Pulmonary artery endothelial cell (primary cell): ENCODE data around the gene KCNC1. TPM values are rescaled to one million over a fixed set of nuclear protein-coding genes. Genes with fewer than 3 reads are reported as not detected.

ENCODE experiments used
- DNase-seq: peaks from one replicate; pipeline ENCODE4 v3.0.0-alpha.2; 2011; ENCODE audit warnings: low read depth, low spot score
- total RNA-seq: library from RNA; depleted of rRNA; stranded (reverse); fragments of >200 nt; gene quantifications from 2 replicates; pipeline ENCODE4 v1.2.3, GENCODE V29; 2014

KCNC1 gene
- not detected in 2 replicates for total RNA-seq

DNA sequence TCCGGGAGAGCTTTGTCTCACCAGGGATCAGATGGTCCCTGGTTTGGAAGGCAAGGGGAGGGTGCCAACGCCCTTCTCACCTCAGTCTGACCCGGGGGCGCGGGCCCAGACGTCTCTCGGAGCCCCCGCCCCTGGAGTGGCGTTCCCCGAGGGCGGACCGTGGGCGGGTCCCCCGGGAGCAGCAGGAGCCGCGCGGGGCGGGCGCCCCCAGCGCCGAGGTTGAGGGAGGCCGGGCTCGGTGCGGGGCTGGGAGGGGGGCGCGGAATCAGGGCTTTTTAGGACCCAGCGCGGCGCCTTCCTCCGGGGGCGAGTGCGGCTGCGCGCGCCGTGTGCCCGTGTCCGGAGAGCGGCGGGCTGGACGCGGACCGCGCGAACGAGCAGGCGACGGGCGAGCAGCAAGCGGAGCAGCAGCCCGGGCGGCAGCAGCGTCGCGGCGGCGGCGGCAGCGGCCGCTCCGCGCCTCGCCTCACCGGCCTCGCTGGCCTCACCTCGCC, at the start of gene KCNC1:
Gene KCNC1, plus strand, starts transcription at position 364 of the 494 bp plus-strand sequence. CDS start 1,222 bp downstream, outside the sequence.
- no peak for DNase-seq

DNA sequence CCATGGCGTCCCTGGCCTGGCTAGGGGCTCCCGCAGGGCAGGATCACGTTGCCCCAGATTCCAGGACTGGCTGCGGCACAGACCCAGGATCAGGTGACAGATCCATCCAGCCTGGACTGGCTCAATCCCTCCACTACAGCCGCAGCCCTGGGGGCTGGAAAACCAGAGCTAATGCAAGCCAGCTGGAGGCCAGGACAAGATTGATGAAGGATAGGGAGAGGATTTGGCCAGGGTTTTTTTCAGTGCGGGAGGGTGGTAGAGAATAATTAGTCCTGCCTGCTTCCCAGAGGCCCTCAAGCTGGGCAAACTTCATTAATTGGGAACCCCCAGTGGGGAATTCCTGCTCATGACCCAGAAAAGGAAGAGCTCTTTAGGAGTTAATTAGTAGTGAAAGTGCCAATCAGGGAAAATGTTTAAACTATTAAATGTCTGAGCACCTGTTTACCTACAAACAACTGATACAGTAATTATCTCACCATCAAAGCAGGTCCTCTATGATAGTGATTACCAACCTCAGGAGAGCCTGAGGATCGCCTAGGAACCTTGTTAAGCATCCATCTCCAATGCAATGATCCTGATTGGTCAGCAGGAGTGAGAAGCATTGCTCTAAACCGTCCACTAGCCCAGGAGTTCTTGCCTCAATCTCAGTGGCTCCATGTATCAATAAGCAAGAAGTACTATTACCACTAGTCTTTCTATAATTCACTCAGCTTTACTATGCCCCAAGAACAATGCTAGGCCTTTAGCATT, 48.2 kb upstream of the KCNC1 start:
- DNase-seq = no peak

DNA sequence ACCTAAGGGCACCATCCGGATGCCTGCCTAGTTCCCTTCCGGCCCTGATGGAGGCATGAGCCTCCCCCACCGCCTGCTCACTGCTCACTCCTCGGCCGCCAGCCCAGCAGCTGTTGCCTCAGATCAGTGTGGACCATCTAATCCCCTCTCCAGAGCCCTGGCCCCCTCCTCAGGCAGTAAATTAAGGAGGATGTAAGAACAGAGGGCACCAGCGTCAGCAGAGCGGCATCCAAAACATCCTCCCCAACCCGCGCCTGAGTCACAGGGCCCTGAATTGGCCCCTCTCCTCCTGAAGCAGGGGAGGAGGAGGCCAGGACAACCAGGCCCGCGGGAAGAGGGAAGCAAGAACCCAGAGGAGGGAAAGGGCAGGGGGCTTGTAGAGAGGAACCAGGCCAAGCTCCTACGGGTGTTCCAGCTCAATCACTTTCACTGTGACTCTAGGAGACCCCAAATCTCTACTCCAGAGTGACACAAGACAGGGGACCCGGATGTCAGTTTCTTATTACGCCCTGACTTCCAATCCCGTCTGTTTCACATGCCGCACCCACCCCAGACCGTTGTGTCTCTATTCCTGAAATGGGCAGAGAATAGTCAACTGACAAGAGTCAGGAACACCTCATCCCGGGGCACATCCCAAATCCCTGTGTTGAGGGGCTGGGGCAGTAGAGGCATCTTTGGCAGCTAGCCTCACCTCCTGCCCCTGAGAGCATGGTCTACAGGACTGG, 46.5 kb upstream of the KCNC1 start:
- DNase-seq = no peak

DNA sequence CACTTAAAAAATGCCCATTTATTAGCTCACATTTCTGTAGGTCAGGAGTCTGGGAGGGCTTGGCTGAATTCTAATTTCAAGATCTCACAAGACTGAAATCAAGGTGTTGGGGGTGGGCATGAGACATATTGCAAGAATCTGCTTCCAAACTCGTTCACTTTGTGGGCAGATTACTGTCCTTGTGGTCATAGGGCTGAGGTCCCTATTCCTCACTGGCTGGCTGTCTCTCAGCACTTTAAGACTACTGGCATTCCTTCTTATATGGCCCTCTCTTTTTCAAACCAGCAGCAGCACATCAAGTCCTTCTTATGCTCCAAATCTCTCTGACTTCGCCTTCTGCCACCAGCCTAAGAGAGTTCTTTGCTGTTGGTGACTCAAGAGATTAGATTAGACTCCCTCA, 43.0 kb upstream of the KCNC1 start:
- no peak for DNase-seq

DNA sequence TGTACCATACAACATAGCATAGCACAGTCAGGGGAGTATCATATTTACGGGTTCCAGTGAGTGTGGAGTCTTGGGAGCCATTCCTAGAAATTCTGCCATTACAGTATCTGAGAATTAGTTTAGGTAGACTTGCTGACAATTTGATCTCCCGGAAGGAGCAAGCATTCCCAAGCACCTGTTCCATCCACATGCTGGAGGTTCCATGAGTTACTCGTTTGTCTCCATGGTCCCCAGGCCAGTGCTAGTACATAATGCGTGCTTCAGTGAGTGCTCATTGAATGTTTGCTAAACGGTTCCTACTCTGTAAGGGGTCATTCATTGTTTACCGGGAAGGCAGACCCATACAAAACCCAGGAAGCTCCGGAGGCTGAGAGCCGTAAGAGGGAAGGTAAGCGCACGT, 42.6 kb upstream of the KCNC1 start:
- DNase-seq = no peak

DNA sequence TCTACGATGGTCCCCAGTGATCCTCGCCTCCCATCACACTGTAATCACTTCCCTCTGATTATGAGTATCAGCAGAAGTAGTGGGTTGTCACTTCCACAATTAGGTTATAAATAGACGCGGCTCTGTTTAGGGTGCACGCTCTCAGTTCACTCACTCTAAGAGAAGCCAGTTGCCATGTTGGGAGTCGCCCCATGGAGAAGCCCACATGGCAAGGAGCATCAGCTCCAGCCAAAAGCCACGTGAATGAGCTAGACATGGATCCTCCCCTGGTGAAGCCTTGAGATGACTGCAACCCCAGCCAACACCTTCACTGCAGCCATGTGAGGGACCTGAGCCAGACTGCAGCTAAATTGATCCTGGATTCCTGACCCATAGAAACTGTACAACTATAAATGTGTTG, 41.6 kb upstream of the KCNC1 start:
- no peak for DNase-seq

DNA sequence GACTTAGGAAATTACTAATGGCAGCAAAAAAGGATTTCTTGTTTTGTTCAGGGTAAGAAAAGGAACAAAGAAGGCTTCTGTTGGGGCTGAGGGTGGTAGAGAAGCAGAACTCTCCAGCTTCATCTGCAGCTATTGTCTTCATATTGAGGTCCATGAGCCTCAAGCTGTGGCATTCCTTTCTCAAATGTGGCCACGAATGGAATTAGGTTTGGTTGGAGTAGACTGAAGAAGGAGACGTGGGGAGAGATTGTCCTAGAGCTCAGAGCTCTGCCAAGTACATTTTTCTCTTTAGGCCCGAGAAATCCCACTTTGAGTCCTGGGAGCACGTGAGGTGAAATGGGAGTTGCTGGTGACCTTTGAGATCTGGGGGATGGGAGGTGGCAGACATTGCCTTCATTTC, 41.0 kb upstream of the KCNC1 start:
- DNase-seq = no peak

DNA sequence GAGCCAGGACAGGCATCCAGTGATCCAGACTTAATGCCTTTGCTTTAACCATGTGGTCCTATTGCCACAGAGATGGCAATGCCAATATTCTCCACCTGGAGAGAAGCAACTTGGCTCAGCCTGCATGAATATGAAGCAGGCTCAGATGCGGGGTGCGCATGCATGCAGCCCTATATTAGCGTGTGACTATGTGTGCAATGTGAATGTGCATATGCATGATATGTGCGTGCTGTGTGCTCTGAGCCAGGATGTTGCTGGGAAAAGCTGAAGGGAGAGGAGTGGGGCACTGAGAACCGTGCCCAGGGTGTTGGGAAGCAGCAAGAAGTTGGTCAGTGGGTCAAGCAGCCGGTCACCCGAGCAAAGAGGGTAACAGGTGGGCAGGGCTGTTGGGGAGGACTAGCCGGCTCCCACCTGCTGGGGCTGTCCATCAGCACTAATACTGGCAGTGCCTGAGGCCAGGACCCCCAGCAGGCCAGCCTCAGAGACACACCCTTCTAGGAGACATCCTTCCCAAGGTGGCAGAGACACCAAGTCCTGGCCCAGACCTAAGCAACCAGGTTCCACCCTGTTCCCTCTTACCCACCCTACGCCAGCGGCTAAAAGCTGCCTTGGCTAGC, 40.0 kb upstream of the KCNC1 start:
- DNase-seq = no peak

DNA sequence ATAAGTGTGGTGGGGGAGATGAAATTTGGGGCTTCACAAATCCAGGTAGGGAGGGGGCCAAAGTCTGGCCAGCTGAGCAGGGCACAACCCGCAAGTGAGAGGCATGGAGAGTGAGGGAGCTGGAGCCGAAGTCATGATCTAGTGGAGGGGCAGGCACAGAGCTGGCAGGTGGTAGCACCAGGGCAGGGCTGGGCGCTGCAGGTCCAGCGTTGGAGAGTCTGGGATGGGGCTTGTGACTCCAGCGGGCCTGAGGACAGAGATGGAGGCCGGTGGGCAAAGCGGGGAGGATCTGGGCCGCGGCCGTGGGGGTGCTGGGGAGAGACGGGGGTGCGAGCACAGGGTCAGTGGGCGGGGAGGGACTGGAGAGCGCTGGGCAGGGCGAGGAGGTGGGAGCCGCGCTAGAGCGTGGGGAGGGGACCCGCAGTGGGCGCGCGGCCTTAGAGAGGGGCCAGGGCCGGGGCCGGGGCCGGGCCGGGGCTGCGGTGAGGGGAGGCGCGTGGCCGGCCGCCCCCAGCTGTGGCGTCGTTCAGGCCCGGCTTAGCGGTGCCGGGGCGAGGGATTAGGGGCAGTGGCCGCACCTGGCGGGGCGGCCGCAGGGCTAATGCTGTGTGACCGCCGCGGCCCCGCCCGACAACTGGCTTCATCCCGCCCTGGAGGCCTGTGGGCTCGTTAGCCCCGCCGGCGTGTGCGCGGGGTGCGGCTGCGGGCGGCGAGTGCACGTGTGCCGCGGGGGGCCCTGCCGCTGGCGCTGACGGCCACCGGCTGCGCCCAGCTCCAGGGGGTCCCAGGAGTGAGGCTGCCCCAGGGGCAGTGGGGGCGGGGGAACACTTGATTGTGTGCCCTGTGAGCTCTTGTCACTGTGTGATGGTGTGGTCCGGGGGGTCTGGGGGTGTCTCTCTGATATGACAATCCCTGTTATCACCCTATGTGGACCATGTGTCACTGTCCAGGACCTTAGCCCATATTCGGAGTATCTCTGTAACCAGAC, 38.8 kb upstream of the KCNC1 start:
- no peak for DNase-seq

DNA sequence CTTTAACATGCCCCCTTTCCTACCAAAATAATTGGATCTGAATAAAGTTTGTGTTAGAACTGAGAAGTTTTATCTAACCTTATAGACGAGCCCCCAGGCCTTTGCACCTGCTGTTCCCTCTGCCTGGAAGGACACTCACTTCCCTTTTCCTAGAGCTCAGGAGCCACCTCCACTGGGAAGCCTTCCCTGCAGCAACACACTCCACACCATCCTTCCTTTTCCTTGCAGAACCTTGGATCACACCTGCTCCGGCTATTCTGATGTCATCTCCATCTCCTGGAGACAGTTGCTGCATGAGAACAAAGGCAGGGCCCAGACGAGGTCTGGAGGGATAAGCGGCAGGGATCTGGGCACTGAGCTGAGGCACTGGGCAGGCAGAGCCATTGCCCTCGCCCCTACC, 37.8 kb upstream of the KCNC1 start:
- DNase-seq = no peak

DNA sequence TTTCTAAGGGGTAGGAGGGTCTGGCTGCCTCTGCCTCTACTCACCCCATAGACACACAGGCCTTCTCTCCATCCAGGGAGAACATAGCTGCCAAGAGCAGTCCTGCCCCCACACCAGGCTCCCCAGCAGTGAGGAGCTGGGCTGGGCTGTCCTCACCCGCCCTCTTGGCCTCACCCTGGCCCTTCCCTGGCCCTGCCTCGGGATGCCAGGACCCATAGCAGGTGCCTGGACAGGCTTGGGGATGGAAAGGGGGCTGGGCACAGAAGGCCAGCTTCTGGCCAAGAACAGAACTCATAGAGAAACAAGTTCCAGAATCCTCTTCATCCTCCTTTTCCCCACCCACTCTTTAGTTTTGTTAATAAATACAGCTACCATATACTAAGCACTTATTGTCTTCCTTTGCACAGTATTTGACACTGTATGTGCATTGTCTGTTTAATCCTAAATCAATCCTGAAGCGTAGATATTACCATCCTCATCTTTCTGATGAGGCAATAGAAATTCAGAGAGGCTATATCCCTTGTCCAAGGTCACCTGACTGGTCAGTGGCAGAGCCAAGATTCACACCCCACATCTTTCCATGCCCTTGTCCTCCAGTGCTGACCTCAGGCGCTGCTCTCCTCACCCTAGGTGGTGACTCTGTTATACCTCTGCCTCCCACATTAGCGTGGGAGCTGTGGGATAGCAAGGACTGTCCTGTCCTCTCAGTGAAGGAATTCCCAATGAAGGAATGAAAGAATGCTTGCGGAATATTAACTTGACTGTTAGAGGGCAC, 37.2 kb upstream of the KCNC1 start:
- no peak for DNase-seq

DNA sequence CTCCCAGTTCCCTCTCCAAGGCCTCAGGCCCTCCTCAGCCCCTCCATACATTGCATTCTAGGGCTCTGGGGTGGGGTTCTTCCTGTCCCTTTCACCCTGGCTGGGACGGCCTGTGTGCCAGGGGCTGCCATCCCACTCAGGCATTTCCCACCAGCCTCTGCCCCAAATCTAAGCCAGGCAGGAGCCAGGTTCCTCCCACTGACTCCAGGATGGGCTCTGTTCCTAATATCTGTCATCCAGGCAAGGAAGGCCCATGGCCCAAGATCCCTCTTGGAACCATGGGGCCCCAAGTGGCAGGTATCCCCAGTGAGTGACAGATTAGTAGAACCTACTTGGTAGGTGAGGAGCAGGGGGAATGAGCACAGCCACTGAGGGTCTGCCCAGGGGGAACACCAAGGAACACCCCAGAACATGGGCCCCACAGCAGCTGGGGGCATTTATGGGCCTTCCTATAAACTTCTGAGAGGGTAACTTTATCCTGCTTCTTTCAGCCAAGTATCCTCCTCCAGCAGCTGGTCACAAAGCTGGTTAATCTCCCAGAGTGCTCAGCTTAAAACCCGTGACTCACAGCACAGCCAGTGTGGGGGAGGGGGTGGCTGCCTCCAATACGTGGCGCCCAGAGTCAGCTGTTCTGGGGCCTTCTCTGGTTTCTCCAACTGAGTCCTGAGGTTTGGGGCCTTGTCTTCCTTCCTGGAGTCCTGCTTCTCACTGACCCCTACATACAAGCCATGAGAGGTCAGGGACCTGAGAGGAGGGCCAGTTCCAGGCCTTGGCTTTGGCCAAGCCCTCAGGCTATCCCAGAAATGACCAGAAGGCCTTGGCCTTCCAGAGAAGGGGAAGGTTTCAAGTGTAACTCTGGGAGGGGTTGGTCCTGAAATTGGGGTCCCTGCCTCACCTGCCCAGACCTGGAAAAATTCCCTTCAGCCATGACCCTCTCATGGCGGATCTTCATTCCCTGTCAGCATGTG, 35.1 kb upstream of the KCNC1 start:
- DNase-seq = no peak

DNA sequence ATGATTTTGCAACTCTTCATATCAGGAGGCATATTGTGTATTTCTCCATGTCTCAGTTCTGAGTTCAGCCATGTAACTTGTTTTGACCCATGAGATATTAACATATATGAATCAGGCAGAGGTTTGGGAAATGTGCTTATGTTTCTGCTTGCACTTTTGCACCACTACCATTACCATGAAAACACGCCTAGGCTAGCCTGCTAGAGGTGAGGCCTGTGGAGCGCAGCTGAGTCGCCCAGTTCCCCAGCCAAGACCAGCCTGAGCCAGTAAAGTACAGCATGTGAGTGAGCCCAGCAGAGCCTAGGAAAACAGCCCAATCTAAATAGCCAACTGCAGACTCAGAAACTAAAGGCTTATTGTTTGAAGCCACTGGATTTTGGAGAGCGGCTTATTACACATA, 33.6 kb upstream of the KCNC1 start:
- no peak for DNase-seq

DNA sequence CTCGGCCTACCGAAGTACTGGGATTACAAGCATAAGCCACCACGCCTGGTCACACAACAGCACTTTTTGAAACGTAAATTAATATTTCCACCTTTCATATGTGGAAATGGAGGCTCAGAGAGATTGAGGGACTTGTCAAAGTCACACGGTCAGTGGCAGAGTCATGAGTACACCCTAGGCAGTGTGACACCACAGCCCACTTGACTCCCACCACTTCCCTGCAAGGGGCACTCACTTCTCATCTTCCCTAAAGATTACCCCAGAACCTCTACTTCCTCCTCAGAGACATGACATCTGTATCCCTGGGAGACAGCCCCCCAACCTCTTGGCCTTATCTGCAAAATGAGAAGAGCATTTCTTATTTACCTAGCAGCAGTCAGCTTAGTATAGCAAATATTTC, 31.7 kb upstream of the KCNC1 start:
- DNase-seq = no peak

DNA sequence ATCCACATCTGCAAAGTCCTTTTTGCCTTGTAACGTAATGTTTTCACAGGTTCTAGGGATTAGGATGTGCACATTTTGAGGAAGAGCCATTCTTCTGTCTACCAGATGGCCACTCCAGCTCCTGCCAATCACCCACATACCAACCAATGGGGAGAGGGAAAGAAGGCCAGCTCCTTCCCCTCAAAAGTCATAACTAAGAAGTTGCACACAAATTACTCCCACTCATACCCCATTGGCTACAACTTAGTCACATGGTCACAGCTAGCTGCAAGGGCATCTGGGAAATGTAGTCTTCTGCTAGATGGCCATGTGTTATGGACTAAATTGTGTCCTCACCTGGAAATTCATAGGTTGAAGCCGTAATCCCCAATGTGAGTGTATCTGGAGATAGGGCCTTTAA, 30.6 kb upstream of the KCNC1 start:
- no peak for DNase-seq

DNA sequence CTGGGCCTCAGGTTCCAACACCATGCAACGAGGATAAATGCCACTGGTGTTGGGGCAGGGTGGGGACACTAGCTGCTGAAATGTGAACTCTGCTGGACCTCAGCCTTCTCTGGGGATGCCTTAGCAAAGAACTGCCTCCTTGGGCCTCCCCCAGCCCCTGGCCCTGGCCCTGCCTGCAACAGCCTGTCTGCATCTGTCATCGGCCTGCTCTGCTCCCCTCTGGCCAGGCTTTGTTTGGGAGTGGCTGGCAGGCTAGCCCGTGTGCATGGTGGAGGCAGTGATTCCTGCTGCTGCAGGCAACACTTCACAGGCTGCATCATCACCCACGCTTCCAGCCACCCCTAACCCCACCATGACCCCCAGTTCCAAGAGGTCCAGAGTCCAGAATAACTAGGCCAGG, 26.8 kb upstream of the KCNC1 start:
- DNase-seq = no peak

DNA sequence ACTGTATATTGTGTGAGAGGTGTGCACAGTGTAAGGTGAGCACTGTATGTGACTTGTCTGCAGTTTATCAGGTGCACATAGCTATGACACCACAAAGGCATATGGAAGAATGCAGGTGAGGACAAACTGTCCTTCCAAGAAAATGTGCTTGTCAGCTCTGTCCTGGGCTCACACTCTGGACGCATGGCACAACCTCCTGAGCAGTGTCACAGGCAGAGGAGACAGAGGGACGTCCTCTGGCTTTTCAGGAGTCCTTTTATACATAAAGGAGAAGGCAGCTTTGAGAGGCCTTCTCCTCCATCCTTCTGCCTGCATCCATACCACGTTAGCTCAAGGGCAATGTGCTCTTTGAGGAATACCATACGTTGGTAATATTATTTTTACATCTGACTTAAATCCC, 22.7 kb upstream of the KCNC1 start:
- no peak for DNase-seq

DNA sequence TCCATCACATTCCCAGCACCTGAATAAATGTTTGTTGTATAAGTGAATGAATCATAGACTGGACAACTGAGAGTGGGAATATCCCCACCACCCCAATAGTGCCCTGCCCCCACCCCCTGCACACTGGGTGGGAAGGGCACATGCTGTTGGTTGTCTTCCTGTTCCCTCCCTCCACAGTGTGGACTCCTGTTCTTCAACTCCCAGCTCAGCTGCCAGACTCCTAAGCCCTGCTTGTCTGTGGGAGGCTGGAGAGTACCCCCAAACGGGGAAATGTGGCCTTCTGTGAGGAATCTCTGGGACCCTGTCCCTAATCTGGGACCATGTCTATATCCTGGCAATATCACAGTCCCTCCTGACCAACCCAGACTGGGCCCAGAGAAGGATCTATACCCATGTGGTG, 20.7 kb upstream of the KCNC1 start:
- no peak for DNase-seq

DNA sequence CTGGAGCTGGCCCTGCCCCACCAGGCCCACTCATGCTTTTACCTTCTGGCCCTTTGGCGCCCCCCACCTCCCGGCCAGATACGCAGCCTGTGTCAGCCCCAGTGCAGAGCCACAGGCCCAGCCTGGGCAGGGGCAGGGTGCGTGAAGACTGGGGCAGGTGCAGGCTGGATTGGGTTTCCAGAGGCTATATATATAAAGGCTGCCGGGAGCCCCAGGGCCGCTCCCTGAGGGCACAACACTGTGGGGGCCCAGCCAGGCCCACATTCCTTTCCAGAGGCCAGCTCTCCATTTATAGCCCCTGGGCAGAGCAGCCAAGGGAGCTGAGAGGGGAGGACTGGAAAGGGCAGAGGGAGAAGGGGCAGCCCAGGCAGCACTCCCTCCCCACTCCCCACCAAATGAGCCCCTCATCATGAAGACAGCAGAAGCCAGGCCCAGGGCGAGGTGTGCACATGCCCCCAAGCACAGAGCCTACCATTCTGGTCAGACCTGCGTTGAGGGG, 20.2 kb upstream of the KCNC1 start:
- DNase-seq = no peak
